Inferior parietal cortex (tissue), 1 donor: ENCODE measurements around the gene TBX10.
"Not testable (repeated sequence)": the region's sequence is repeated elsewhere in the genome, so short reads cannot be mapped to it uniquely, and the experiment has no call there.

Experiments
- DNase-seq: peaks from one replicate; pipeline ENCODE4 v3.0.0-alpha.2; 2016; ENCODE audit errors: extremely low spot score

The TBX10 gene

GRCh38 chr11:67600324-67601029, 39.1 kb downstream of the TBX10 start:
- no peak for DNase-seq

DNA sequence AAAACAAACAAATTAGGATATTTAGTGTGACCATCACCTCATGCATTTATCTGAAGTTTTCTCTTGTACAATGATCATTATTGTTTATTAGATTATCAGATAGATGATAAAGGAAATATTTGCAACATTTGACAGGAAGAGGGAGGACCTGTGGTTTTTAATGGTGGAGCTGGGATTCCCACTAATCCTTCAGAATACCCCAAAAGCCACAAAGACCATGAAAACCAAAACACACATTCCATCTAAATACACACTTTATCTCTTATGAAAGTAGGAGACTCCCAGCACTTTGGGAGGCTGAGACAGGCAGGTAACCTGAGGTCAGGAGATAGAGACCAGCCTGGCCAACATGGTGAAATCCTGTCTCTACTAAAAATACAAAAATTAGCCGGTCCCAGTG, 40.4 kb downstream of the TBX10 start:
- no peak for DNase-seq

GRCh38 chr11:67597963-67598362, 41.6 kb downstream of the TBX10 start:
- DNase-seq, result not testable (repeated sequence)

DNA sequence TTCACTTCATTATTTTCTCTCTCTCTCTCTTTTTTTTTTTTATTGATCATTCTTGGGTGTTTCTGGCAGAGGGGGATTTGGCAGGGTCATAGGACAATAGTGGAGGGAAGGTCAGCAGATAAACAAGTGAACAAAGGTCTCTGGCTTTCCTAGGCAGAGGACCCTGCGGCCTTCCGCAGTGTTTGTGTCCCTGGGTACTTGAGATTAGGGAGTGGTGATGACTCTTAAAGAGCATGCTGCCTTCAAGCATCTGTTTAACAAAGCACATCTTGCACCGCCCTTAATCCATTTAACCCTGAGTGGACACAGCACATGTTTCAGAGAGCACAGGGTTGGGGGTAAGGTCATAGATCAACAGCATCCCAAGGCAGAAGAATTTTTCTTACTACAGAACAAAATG, 42.1 kb downstream of the TBX10 start:
- DNase-seq, result not testable (repeated sequence)

- no peak for DNase-seq
These were observed 42.7 kb downstream of the TBX10 start for GRCh38 chr11:67596753-67597300.

DNA sequence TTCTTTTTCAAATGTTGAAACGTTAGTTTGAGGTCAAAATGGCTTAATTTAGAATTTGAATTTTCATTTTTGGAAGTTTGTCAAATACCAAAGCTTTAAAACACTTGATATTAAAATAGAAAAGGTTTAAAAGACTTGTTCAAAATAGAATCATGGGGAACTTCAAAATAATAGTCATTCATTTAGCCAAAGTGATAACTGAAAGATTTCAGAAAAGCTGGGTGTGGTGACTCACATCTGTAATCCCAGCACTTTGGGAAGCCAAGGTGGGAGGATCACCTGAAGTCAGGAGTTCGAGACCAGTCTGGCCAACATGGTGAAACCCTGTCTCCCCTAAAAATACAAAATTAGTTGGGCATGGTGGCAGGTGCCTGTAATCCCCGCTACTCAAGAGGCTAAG, 45.1 kb downstream of the TBX10 start:
- no peak for DNase-seq

DNA sequence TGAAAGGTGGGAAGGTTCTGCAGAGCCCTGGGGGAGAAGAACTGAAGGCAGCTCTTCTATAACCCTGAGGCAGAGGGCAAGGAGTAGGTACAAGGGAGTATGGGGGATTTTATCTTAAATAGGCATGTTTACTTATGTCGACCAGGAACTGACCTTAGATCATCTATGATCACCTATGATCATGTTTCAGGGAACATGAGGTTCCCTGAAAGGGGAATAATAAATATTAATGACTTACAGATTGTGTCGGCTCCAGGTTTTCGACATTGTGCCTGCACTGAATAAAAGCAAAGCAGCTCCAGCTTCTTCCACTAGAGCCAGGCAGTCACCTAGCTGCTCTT, 46.0 kb downstream of the TBX10 start:
- no peak for DNase-seq

DNA sequence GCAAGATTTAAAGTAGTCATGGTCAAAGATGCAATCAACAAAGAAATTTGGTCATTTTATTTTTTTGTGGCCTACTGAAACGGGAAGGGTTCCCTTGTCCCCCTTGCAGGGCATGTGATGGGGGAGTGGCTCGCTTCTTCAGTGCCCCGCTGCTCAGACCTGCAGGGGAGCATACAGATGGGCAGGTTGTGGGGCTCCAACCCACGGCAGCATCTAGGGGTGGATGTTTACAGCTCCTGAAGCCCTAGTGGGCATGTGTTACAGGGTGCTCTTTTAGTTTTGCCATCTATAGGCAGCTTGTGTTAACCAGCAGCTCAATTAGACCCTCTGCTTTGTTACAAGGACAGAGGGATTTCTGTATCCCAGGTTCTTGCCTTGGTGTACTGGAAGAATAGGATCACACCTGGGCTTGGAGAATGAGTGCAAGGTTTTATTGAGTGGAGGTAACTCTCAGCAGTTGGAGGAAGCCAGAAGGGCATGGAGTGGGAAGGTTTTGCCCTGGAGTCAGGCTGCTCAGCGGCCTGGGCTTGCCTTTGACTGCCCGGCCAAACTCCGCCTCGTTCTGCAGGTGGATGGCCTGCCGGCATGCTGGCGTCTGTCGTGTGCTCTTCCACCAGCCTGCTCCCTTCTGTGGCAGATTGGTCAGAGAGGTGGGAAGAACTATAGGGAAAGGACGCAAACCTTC, 46.5 kb downstream of the TBX10 start:
- DNase-seq, result no peak

DNA sequence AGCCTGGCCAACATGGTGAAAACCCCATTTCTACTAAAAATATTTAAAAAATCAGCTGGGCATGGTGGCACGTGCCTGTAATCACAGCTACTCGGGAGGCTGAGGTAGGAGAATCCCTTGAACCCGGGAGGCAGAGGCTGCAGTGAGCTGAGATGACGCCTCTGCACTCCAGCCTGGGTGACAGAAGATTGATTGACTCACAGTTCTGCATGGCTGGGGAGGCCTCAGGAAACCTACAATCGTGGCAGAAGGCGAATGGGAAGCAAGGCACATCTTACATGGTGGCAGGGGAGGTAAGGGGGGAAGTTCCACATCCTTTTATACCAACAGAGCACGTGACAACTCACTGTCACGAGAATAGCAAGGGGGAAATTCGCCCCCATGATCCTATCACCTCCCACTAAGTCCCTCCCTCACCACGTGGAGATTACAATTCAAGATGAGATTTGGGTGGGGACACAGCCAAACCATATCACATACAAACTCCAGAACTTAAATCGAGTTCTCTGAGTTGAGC, 50.6 kb downstream of the TBX10 start:
- DNase-seq, result not testable (repeated sequence)

DNA sequence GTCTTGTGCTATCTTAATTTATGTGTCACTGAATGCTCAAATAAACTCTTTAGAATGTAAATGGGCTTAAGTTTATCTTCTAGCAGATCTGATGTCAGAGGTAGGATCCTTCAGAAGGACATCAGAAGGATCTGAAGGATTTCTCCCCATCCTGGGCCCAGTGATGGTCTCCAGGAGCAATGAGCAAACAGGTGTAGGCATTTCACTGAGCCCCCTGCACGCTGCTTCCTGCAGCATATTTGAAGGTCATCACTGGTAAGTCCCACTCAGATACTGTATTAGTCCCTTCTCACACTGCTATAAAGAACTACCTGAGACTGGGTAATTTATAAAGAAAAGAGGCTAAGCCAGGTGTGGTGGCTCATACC, 51.4 kb downstream of the TBX10 start:
- no peak for DNase-seq

- no peak for DNase-seq
These were observed 52.9 kb downstream of the TBX10 start for GRCh38 chr11:67586568-67587250.

- DNase-seq, result no peak
These were observed 53.7 kb downstream of the TBX10 start for GRCh38 chr11:67585911-67586310.

GRCh38 chr11:67584881-67585873, 54.4 kb downstream of the TBX10 start:
- no peak for DNase-seq

- DNase-seq, result no peak
These were observed 55.2 kb downstream of the TBX10 start for GRCh38 chr11:67584205-67584880.

DNA sequence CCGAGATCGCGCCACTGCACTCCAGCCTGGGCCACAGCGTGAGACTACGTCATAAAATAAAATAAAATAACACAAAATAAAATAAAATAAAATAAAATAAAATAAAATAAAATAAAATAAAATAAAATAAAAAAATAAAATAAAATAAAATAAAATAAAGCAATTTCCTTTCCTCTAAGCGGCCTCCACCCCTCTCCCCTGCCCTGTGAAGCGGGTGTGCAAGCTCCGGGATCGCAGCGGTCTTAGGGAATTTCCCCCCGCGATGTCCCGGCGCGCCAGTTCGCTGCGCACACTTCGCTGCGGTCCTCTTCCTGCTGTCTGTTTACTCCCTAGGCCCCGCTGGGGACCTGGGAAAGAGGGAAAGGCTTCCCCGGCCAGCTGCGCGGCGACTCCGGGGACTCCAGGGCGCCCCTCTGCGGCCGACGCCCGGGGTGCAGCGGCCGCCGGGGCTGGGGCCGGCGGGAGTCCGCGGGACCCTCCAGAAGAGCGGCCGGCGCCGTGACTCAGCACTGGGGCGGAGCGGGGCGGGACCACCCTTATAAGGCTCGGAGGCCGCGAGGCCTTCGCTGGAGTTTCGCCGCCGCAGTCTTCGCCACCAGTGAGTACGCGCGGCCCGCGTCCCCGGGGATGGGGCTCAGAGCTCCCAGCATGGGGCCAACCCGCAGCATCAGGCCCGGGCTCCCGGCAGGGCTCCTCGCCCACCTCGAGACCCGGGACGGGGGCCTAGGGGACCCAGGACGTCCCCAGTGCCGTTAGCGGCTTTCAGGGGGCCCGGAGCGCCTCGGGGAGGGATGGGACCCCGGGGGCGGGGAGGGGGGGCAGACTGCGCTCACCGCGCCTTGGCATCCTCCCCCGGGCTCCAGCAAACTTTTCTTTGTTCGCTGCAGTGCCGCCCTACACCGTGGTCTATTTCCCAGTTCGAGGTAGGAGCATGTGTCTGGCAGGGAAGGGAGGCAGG, 56.0 kb downstream of the TBX10 start, which contains the start of gene GSTP1:
Gene GSTP1 (plus strand): TSS at position 566 of the 958 bp plus-strand sequence. CDS start 32 bp downstream, at position 598.
- DNase-seq, result peak; percentile 87

GRCh38 chr11:67582011-67582410, 57.6 kb downstream of the TBX10 start:
- DNase-seq, result no peak

DNA sequence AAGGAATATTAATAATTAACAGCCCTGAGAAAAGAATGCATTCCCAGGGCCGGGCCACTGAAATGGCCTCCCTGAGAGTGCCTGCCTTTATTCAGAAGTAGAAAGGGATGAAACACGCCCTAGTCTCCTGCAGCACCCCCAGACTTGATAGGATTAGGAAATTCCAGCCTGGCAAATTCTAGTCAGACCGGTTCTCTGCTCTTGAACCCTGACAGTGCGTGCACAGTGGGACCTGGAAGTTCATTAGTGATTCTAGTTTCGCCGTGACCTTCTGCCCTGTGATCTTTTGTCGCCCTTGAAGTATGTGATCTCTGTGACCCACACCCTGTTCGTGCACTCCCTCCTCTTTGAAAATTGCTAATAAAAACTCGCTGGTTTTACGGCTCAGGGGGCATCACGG, 58.1 kb downstream of the TBX10 start:
- no peak for DNase-seq
